BLaER1 (cell line): ENCODE results near the gene SPIN3.
"Not testable (repeated sequence)": the region's sequence is repeated elsewhere in the genome, so short reads cannot be mapped to it uniquely, and the experiment has no call there.

ENCODE experiments used
- H3K27ac ChIP-seq: shearing (Covaris generic); formaldehyde crosslinking; 2 replicates; pipeline ENCODE4 v1.8.1; 2022
- H3K27me3 ChIP-seq: shearing (Covaris generic); formaldehyde crosslinking; 2 replicates; pipeline ENCODE4 v1.8.1; 2022
- H3K36me3 ChIP-seq: shearing (Covaris generic); formaldehyde crosslinking; 2 replicates; pipeline ENCODE4 v1.8.1; 2022
- H3K4me1 ChIP-seq: shearing (Covaris generic); formaldehyde crosslinking; 2 replicates; pipeline ENCODE4 v1.8.1; 2022
- H3K4me2 ChIP-seq: shearing (Covaris generic); formaldehyde crosslinking; 2 replicates; pipeline ENCODE4 v1.8.1; 2022
- H3K4me3 ChIP-seq: shearing (Covaris generic); formaldehyde crosslinking; 2 replicates; pipeline ENCODE4 v1.8.1; 2022
- H3K9ac ChIP-seq: shearing (Covaris generic); formaldehyde crosslinking; 2 replicates; pipeline ENCODE4 v1.8.1; 2022
- H3K9me3 ChIP-seq: shearing (Covaris generic); formaldehyde crosslinking; 2 replicates; pipeline ENCODE4 v1.8.1; 2022
- H4K20me1 ChIP-seq: shearing (Covaris generic); formaldehyde crosslinking; 2 replicates; pipeline ENCODE4 v1.8.1; 2022
- Cebpa-rat ChIP-seq: shearing (Covaris generic); IDR thresholded peaks from 2 replicates; pipeline ENCODE4 v1.8.1; 2022

The SPIN3 gene

GRCh38 chrX:56968980-56969379 is 26.4 kb downstream of the SPIN3 start:
- no peak overlapping the region for H3K27ac ChIP-seq
- TF ChIP-seq Cebpa-rat, result no peak
- H3K9me3 ChIP-seq, result no peaks in the 10 kb centered on the region
- H3K4me1 ChIP-seq, result no peaks in the 10 kb centered on the region
- no peak overlapping the region for H3K4me2 ChIP-seq
- no peak overlapping the region for H3K9ac ChIP-seq
- no peaks in the 10 kb centered on the region for H3K36me3 ChIP-seq
- no peak overlapping the region for H3K4me3 ChIP-seq
- no peaks in the 10 kb centered on the region for H4K20me1 ChIP-seq
- no peaks in the 10 kb centered on the region for H3K27me3 ChIP-seq

- Histone ChIP-seq H3K9ac (no peak overlapping the region), H4K20me1 (no peaks in the 10 kb centered on the region)
These were observed 32.0 kb downstream of the SPIN3 start for GRCh38 chrX:56963377-56963776.

GRCh38 chrX:56947699-56948098 is 47.6 kb downstream of the SPIN3 start:
- no peaks in the 10 kb centered on the region for H3K4me1 ChIP-seq
- H4K20me1 ChIP-seq, result no peaks in the 10 kb centered on the region
- no peaks in the 10 kb centered on the region for H3K9me3 ChIP-seq
- H3K4me2 ChIP-seq, result no peak overlapping the region
- TF ChIP-seq Cebpa-rat, result no peak
- no peak overlapping the region for H3K9ac ChIP-seq
- H3K4me3 ChIP-seq, result no peak overlapping the region
- peaks cover 48% of the 10 kb centered on the region for H3K27me3 ChIP-seq
- no peak overlapping the region for H3K27ac ChIP-seq
- no peaks in the 10 kb centered on the region for H3K36me3 ChIP-seq

More at GRCh38 chrX:56963377-56963776, 32.0 kb downstream of the SPIN3 start:
- TF ChIP-seq Cebpa-rat, result no peak
- peaks cover 8% of the 10 kb centered on the region for H3K9me3 ChIP-seq
- H3K4me1 ChIP-seq, result no peaks in the 10 kb centered on the region
- no peaks in the 10 kb centered on the region for H3K27me3 ChIP-seq
- H3K4me2 ChIP-seq, result no peak overlapping the region
- no peak overlapping the region for H3K27ac ChIP-seq
- H3K36me3 ChIP-seq, result no peaks in the 10 kb centered on the region
- no peak overlapping the region for H3K4me3 ChIP-seq

- not testable (repeated sequence) for H3K9me3 ChIP-seq, H3K4me2 ChIP-seq, H3K27ac ChIP-seq, H3K36me3 ChIP-seq, H3K9ac ChIP-seq, H3K4me3 ChIP-seq, H3K4me1 ChIP-seq, H4K20me1 ChIP-seq
- peaks cover 55% of the 10 kb centered on the region for H3K27me3 ChIP-seq
These were observed 49.1 kb downstream of the SPIN3 start for GRCh38 chrX:56946201-56946600.

GRCh38 chrX:56945226-56945625 is 50.1 kb downstream of the SPIN3 start:
- not testable (repeated sequence) for H3K4me2 ChIP-seq, H3K27ac ChIP-seq, H3K9me3 ChIP-seq, H4K20me1 ChIP-seq, H3K9ac ChIP-seq, H3K4me1 ChIP-seq, H3K4me3 ChIP-seq, H3K36me3 ChIP-seq
- H3K27me3 ChIP-seq, result peaks cover 52% of the 10 kb centered on the region

- H3K9me3 ChIP-seq, result peaks cover 10% of the 10 kb centered on the region
- no peak overlapping the region for H3K4me3 ChIP-seq
- H3K27ac ChIP-seq, result no peak overlapping the region
- no peaks in the 10 kb centered on the region for H3K4me1 ChIP-seq
- no peak overlapping the region for H3K4me2 ChIP-seq
- H3K36me3 ChIP-seq, result no peaks in the 10 kb centered on the region
- no peaks in the 10 kb centered on the region for H4K20me1 ChIP-seq
- no peak for TF ChIP-seq Cebpa-rat
- H3K9ac ChIP-seq, result no peak overlapping the region
- H3K27me3 ChIP-seq, result peaks cover 52% of the 10 kb centered on the region
These were observed 52.1 kb downstream of the SPIN3 start for GRCh38 chrX:56943264-56943663.
